Bronchial epithelial cell (primary cell): ENCODE results near the gene POLG. TPM values are rescaled to one million over a fixed set of nuclear protein-coding genes. Genes with fewer than 3 reads are reported as not detected.

Experiments
- DNase-seq: peaks from one replicate; pipeline ENCODE4 v3.0.0-alpha.2; 2010; ENCODE audit warnings: low read depth
- FAIRE-seq: peaks from 2 replicates; lab custom pipeline; 2011; peaks lifted over from hg19 to GRCh38; lab: Jason Lieb, UNC
- H3K27me3 ChIP-seq: 2 replicates; pipeline ENCODE4 v1.5.1; 2011; ENCODE audit warnings: low read length; ENCODE audit not compliant: control insufficient read depth, insufficient read depth
- H3K36me3 ChIP-seq: 2 replicates; pipeline ENCODE4 v1.5.1; 2011; ENCODE audit warnings: low read length; ENCODE audit not compliant: control insufficient read depth, insufficient read depth
- H3K4me3 ChIP-seq: 2 replicates; pipeline ENCODE4 v1.5.1; 2011; ENCODE audit warnings: mild to moderate bottlenecking, low read depth, low read length, control low read depth
- CTCF ChIP-seq: IDR thresholded peaks from 2 replicates; pipeline ENCODE4 v1.5.1; 2011; ENCODE audit warnings: mild to moderate bottlenecking, moderate library complexity, low read length, control low read depth, inconsistent platforms; ENCODE audit not compliant: insufficient read depth, severe bottlenecking
- total RNA-seq: library from RNA; depleted of rRNA; stranded (reverse); fragments of >200 nt; gene quantifications from 2 replicates; pipeline ENCODE4 v1.2.1, GENCODE V29; 2014

POLG gene
- 85.6 and 93.7 TPM in 2 replicates for total RNA-seq

GRCh38 chr15:89334510-89335297 is at the start of gene POLG:
Gene POLG, minus strand, starts transcription at chr15:89334824. Its CDS starts 1,070 bp downstream, at chr15:89333754.
- Histone ChIP-seq H3K27me3 (no peaks in the 10 kb centered on the region), H3K4me3 (peak within 1 kb of the TSS; percentile 94), H3K36me3 (peaks cover 24% of the 10 kb centered on the region)
- DNase-seq (peak; percentile 93), FAIRE-seq (no peak)
- TF ChIP-seq CTCF = no peak

- no peaks in the 10 kb centered on the region for H3K36me3 ChIP-seq
- FAIRE-seq = no peak
- no peak for DNase-seq
- no peak for TF ChIP-seq CTCF
- H3K4me3 ChIP-seq = no peak overlapping the region
- peaks cover 3% of the 10 kb centered on the region for H3K27me3 ChIP-seq
Measured at GRCh38 chr15:89384176-89384604, 49.6 kb upstream of the POLG start.

- TF ChIP-seq CTCF = no peak
- no peak overlapping the region for H3K4me3 ChIP-seq
- DNase-seq = peak; percentile 46
- FAIRE-seq = no peak
- peaks cover 3% of the 10 kb centered on the region for H3K27me3 ChIP-seq
- no peaks in the 10 kb centered on the region for H3K36me3 ChIP-seq
Measured at GRCh38 chr15:89383365-89384175, 48.9 kb upstream of the POLG start.

GRCh38 chr15:89381888-89382686 is 47.5 kb upstream of the POLG start:
- Histone ChIP-seq H3K27me3 (peaks cover 11% of the 10 kb centered on the region), H3K4me3 (no peak overlapping the region), H3K36me3 (no peaks in the 10 kb centered on the region)
- no peak for TF ChIP-seq CTCF
- no peak for DNase-seq
- peak; percentile 70 for FAIRE-seq

- no peak overlapping the region for H3K4me3 ChIP-seq
- H3K27me3 ChIP-seq = peaks cover 15% of the 10 kb centered on the region
- FAIRE-seq = no peak
- no peaks in the 10 kb centered on the region for H3K36me3 ChIP-seq
- DNase-seq = no peak
- no peak for TF ChIP-seq CTCF
Measured at GRCh38 chr15:89381331-89381730, 46.7 kb upstream of the POLG start.
